ENCODE data around the gene FOCAD. TPM values are rescaled to one million over a fixed set of nuclear protein-coding genes. Genes with fewer than 3 reads are reported as not detected.

FOCAD gene
- total RNA-seq, 4 donors from 2014 or later = 15.7 to 39.9 (median 25.4) TPM

GRCh38 chr9:20995616-20996015 is 311.6 kb downstream of the FOCAD start:
- H3K4me1 ChIP-seq = no peaks in the 10 kb centered on the region
- H3K9me3 ChIP-seq = no peaks in the 10 kb centered on the region
- no peaks in the 10 kb centered on the region for H3K27me3 ChIP-seq
- 75 to 77% methylated on average over 2 of the region's 2 CpGs for WGBS, 2 donors
- peaks cover 0 to 45% (median 0%) of the 10 kb centered on the region in 3 donors for H3K36me3 ChIP-seq
- H3K27ac ChIP-seq = no peak overlapping the region
- TF ChIP-seq CTCF (IDR thresholded peaks at IDR 0.05) = no peak
- no peak for TF ChIP-seq EP300 (IDR thresholded peaks at IDR 0.05)
- TF ChIP-seq POLR2A (IDR thresholded peaks at IDR 0.05) = no peak
- DNase-seq (ENCODE audit: low spot score in 2 of 2) = no peak
- H3K4me3 ChIP-seq = no peak overlapping the region

GRCh38 chr9:20996809-20997208 is 312.8 kb downstream of the FOCAD start:
- Histone ChIP-seq H3K27ac (no peak overlapping the region), H3K9me3 (peaks cover 0 to 3% (median 0%) of the 10 kb centered on the region in 4 donors), H3K4me1 (no peaks in the 10 kb centered on the region), H3K27me3 (no peaks in the 10 kb centered on the region), H3K36me3 (peaks cover 0 to 48% (median 0%) of the 10 kb centered on the region in 3 donors), H3K4me3 (no peak overlapping the region)
- DNase-seq (ENCODE audit: low spot score in 2 of 2) = no peak
- WGBS, 2 donors = 90 to 98% methylated on average over 2 of the region's 2 CpGs
- TF ChIP-seq POLR2A (IDR thresholded peaks at IDR 0.05) (no peak), EP300 (IDR thresholded peaks at IDR 0.05) (no peak)

GRCh38 chr9:20997503-20998076 is 313.5 kb downstream of the FOCAD start:
- WGBS, 2 donors = 91 to 97% methylated on average over 2 of the region's 2 CpGs
- Histone ChIP-seq H3K27me3 (no peaks in the 10 kb centered on the region), H3K9me3 (peaks cover 0 to 3% (median 0%) of the 10 kb centered on the region in 4 donors), H3K4me3 (no peak overlapping the region), H3K36me3 (peaks cover 0 to 44% (median 0%) of the 10 kb centered on the region in 3 donors), H3K27ac (no peak overlapping the region), H3K4me1 (no peaks in the 10 kb centered on the region)
- no peak for DNase-seq (ENCODE audit: low spot score in 2 of 2)
- TF ChIP-seq POLR2A (IDR thresholded peaks at IDR 0.05) (no peak), EP300 (IDR thresholded peaks at IDR 0.05) (no peak), CTCF (IDR thresholded peaks at IDR 0.05) (no peak)

- WGBS, 2 donors = 39% methylated on average over 1 of the region's 1 CpG
- H3K36me3 ChIP-seq = peaks cover 0 to 41% (median 0%) of the 10 kb centered on the region in 3 donors
- TF ChIP-seq CTCF (IDR thresholded peaks at IDR 0.05) = no peak
- TF ChIP-seq EP300 (IDR thresholded peaks at IDR 0.05) = no peak
- no peak for TF ChIP-seq POLR2A (IDR thresholded peaks at IDR 0.05)
These were observed 317.5 kb downstream of the FOCAD start for GRCh38 chr9:21001581-21001980.

GRCh38 chr9:21002040-21002439 is 318.0 kb downstream of the FOCAD start:
- TF ChIP-seq CTCF (IDR thresholded peaks at IDR 0.05) (no peak), EP300 (IDR thresholded peaks at IDR 0.05) (no peak), POLR2A (IDR thresholded peaks at IDR 0.05) (no peak)
- H3K4me3 ChIP-seq = no peak overlapping the region
- no peak overlapping the region for H3K27ac ChIP-seq
- 88 to 89% methylated on average over 2 of the region's 2 CpGs for WGBS, 2 donors
- peaks cover 0 to 41% (median 0%) of the 10 kb centered on the region in 3 donors for H3K36me3 ChIP-seq
- H3K27me3 ChIP-seq = no peaks in the 10 kb centered on the region
- H3K4me1 ChIP-seq = no peaks in the 10 kb centered on the region
- no peak for DNase-seq (ENCODE audit: low spot score in 2 of 2)
- H3K9me3 ChIP-seq = peaks cover 0 to 3% (median 0%) of the 10 kb centered on the region in 4 donors

More at GRCh38 chr9:21001581-21001980, 317.5 kb downstream of the FOCAD start:
- peaks cover 0 to 3% (median 0%) of the 10 kb centered on the region in 4 donors for H3K9me3 ChIP-seq
- no peak for DNase-seq (ENCODE audit: low spot score in 2 of 2)
- H3K27me3 ChIP-seq = no peaks in the 10 kb centered on the region
- H3K27ac ChIP-seq = no peak overlapping the region
- no peaks in the 10 kb centered on the region for H3K4me1 ChIP-seq
- H3K4me3 ChIP-seq = no peak overlapping the region
